KOPT-K1 (cell line): Measurements from ENCODE around the gene TTBK2.
A peak's percentile ranks its signal among the peaks of the same experiment; 100 is the strongest.

ENCODE experiments used
- H3K27ac ChIP-seq: fragments of 200-600 bp; sonication (generic); 2 replicates; pipeline ENCODE4 v1.5.1; 2016; ENCODE audit warnings: antibody characterized with exemption, mild to moderate bottlenecking, low read depth, low read length; ENCODE audit not compliant: poor library complexity, severe bottlenecking
- H3K36me3 ChIP-seq: fragments of 200-600 bp; sonication (generic); 2 replicates; pipeline ENCODE4 v1.5.1; 2017; ENCODE audit warnings: antibody characterized with exemption, mild to moderate bottlenecking, low read length, moderate library complexity; ENCODE audit not compliant: insufficient read depth
- H3K9me3 ChIP-seq: fragments of 200-600 bp; sonication (generic); 2 replicates; pipeline ENCODE4 v1.5.1; 2017; ENCODE audit warnings: antibody characterized with exemption, low read length, mild to moderate bottlenecking; ENCODE audit not compliant: insufficient read depth, poor library complexity, severe bottlenecking

The TTBK2 gene

GRCh38 chr15:42695527-42696071 lies 225.0 kb downstream of the TTBK2 start:
- Histone ChIP-seq H3K27ac (no peak overlapping the region), H3K9me3 (no peaks in the 10 kb centered on the region), H3K36me3 (no peaks in the 10 kb centered on the region)

GRCh38 chr15:42694398-42694797 lies 226.2 kb downstream of the TTBK2 start:
- H3K9me3 ChIP-seq = no peaks in the 10 kb centered on the region
- no peaks in the 10 kb centered on the region for H3K36me3 ChIP-seq
- no peak overlapping the region for H3K27ac ChIP-seq

GRCh38 chr15:42693942-42694341 lies 226.6 kb downstream of the TTBK2 start:
- no peaks in the 10 kb centered on the region for H3K36me3 ChIP-seq
- no peaks in the 10 kb centered on the region for H3K9me3 ChIP-seq
- no peak overlapping the region for H3K27ac ChIP-seq

GRCh38 chr15:42693496-42693895 lies 227.1 kb downstream of the TTBK2 start:
- H3K9me3 ChIP-seq = no peaks in the 10 kb centered on the region
- no peaks in the 10 kb centered on the region for H3K36me3 ChIP-seq
- H3K27ac ChIP-seq = no peak overlapping the region

- Histone ChIP-seq H3K27ac (no peak overlapping the region), H3K36me3 (no peaks in the 10 kb centered on the region), H3K9me3 (no peaks in the 10 kb centered on the region)
Observed at GRCh38 chr15:42692997-42693396, 227.6 kb downstream of the TTBK2 start.

- Histone ChIP-seq H3K36me3 (no peaks in the 10 kb centered on the region), H3K27ac (no peak overlapping the region), H3K9me3 (no peaks in the 10 kb centered on the region)
Observed at GRCh38 chr15:42692536-42692935, 228.0 kb downstream of the TTBK2 start.

GRCh38 chr15:42691770-42692169 lies 228.8 kb downstream of the TTBK2 start:
- peak overlapping the region; percentile 50 for H3K27ac ChIP-seq
- no peaks in the 10 kb centered on the region for H3K9me3 ChIP-seq
- H3K36me3 ChIP-seq = no peaks in the 10 kb centered on the region; the same call in 1 of the 2 replicates

- Histone ChIP-seq H3K27ac (peak overlapping the region; percentile 50), H3K9me3 (no peaks in the 10 kb centered on the region), H3K36me3 (no peaks in the 10 kb centered on the region; the same call in 1 of the 2 replicates)
Observed at GRCh38 chr15:42691308-42691707, 229.3 kb downstream of the TTBK2 start.
